H1 (cell line): ENCODE measurements around the gene CIAO3. TPM values are rescaled to one million over a fixed set of nuclear protein-coding genes. Genes with fewer than 3 reads are reported as not detected.

Experiments used
- CTCF ChIA-PET: fragments of 300-600 bp; sonication (Branson Sonifier 250); formaldehyde crosslinking; loops from one replicate; lab custom pipeline; 2021; ENCODE audit not compliant: partially characterized antibody; lab: Charles Lee
- POLR2A ChIA-PET: fragments of 300-600 bp; sonication (Branson Sonifier 250); formaldehyde crosslinking; loops from one replicate; lab custom pipeline; 2021; ENCODE audit warnings: inconsistent platforms; ENCODE audit not compliant: partially characterized antibody; lab: Charles Lee
- DNase-seq, 2 experiments: peaks; one replicate each; pipeline versions ENCODE4 v3.0.0 to v3.0.0-alpha.2; 2010 to 2022; ENCODE audit warnings: low spot score in 2 of 2, low read depth in 1 of 2, mixed read lengths in 1 of 2
- FAIRE-seq: peaks from 2 replicates; lab custom pipeline; 2011; peaks lifted over from hg19 to GRCh38; lab: Jason Lieb, UNC
- H2AFZ ChIP-seq: 2 replicates; pipeline ENCODE4 v1.8.1; 2012; ENCODE audit warnings: low read length, inconsistent platforms
- H2AK5ac ChIP-seq: 2 replicates; pipeline ENCODE4 v1.6.1; 2013; ENCODE audit warnings: low read depth, low read length
- H2BK120ac ChIP-seq: replicated peaks from 2 replicates; pipeline ENCODE3; 2013; ENCODE audit warnings: low read depth, low read length, inconsistent platforms
- H2BK12ac ChIP-seq: 2 replicates; pipeline ENCODE4 v1.6.1; 2013; ENCODE audit warnings: low read depth, low read length
- H2BK15ac ChIP-seq: 2 replicates; pipeline ENCODE4 v1.6.1; 2013; ENCODE audit warnings: low read length
- H2BK20ac ChIP-seq: 2 replicates; pipeline ENCODE4 v1.6.1; 2013; ENCODE audit warnings: low read length
- H2BK5ac ChIP-seq: 2 replicates; pipeline ENCODE4 v1.6.1; 2013; ENCODE audit warnings: low read depth, low read length
- H3K14ac ChIP-seq: 2 replicates; pipeline ENCODE4 v1.6.1; 2013; ENCODE audit warnings: inconsistent platforms; ENCODE audit not compliant: insufficient read length
- H3K18ac ChIP-seq: 2 replicates; pipeline ENCODE4 v1.6.1; 2013; ENCODE audit warnings: low read length; ENCODE audit errors: extremely low read depth
- H3K23ac ChIP-seq: 2 replicates; pipeline ENCODE4 v1.6.1; 2013; ENCODE audit warnings: inconsistent platforms; ENCODE audit not compliant: insufficient read length
- H3K23me2 ChIP-seq: 2 replicates; pipeline ENCODE4 v1.6.1; 2013; ENCODE audit warnings: low read depth, low read length
- H3K27ac ChIP-seq: 2 replicates; pipeline ENCODE4 v1.6.1; 2011; ENCODE audit warnings: low read depth, low read length, inconsistent platforms
- H3K27me3 ChIP-seq, 4 experiments: replicated peaks in 1 of 4; 1 replicate in 1 of 4; 2 replicates in 3 of 4; pipeline versions ENCODE4 v1.6.1 to v1.8.1; 2011 to 2013; ENCODE audit warnings: low read length in 3 of 4, mild to moderate bottlenecking in 3 of 4, inconsistent platforms in 2 of 4, mixed read lengths in 2 of 4, moderate library complexity in 1 of 4; ENCODE audit not compliant: control insufficient read depth in 3 of 4, insufficient read depth in 3 of 4; ENCODE audit errors: extremely low read depth in 1 of 4
- H3K36me3 ChIP-seq, 4 experiments: 2 replicates each; pipeline versions ENCODE4 v1.6.1 to v1.8.1; 2011 to 2013; ENCODE audit warnings: mild to moderate bottlenecking in 4 of 4, low read length in 3 of 4, moderate library complexity in 2 of 4, control low read depth in 1 of 4, inconsistent platforms in 1 of 4; ENCODE audit not compliant: insufficient read depth in 4 of 4, control insufficient read depth in 2 of 4
- H3K4ac ChIP-seq: replicated peaks from 2 replicates; pipeline ENCODE3; 2013; ENCODE audit warnings: low read length, low read depth, mixed read lengths, inconsistent platforms; ENCODE audit not compliant: insufficient read length
- H3K4me1 ChIP-seq, 4 experiments: replicated peaks in 1 of 4; 1 replicate in 1 of 4; 2 replicates in 3 of 4; pipeline versions ENCODE4 v1.6.1 to v1.8.1; 2011 to 2013; ENCODE audit warnings: low read length in 3 of 4, inconsistent platforms in 2 of 4, mixed read lengths in 1 of 4; ENCODE audit not compliant: insufficient read depth in 4 of 4, control insufficient read depth in 3 of 4
- H3K4me2 ChIP-seq, 2 experiments: 2 replicates each; pipeline versions ENCODE4 v1.6.1 to v1.8.1; 2011 to 2013; ENCODE audit warnings: low read depth in 2 of 2, low read length in 2 of 2, control low read depth in 1 of 2, inconsistent platforms in 1 of 2, mild to moderate bottlenecking in 1 of 2; ENCODE audit not compliant: insufficient read depth in 1 of 2
- H3K4me3 ChIP-seq, 4 experiments: fragments of 200-600, 300-600 bp in 1 of 4; sonication (generic), shearing (Covaris generic), sonication (Bioruptor Twin) in 1 of 4; 2 replicates each; pipeline versions ENCODE4 v1.5.1 to v1.8.1; 2011 to 2016; ENCODE audit warnings: low read length in 4 of 4, low read depth in 3 of 4, control low read depth in 2 of 4, inconsistent platforms in 2 of 4, mild to moderate bottlenecking in 2 of 4, mixed read lengths in 1 of 4, moderate library complexity in 1 of 4; ENCODE audit not compliant: insufficient read depth in 2 of 4; ENCODE audit errors: extremely low read depth in 1 of 4
- H3K56ac ChIP-seq: replicated peaks from 2 replicates; pipeline ENCODE3; 2013; ENCODE audit warnings: low read depth, mild to moderate bottlenecking, mixed read lengths, low read length, inconsistent platforms; ENCODE audit not compliant: insufficient read length
- H3K79me1 ChIP-seq: 2 replicates; pipeline ENCODE4 v1.6.1; 2013; ENCODE audit warnings: low read depth, low read length, control low read depth
- H3K79me2 ChIP-seq, 2 experiments: 2 replicates each; pipeline versions ENCODE4 v1.6.1 to v1.8.1; 2012 to 2013; ENCODE audit warnings: low read length in 2 of 2, mild to moderate bottlenecking in 2 of 2, inconsistent platforms in 1 of 2; ENCODE audit not compliant: insufficient read depth in 2 of 2, control insufficient read depth in 1 of 2
- H3K9ac ChIP-seq, 4 experiments: replicated peaks in 1 of 4; 1 replicate in 1 of 4; 2 replicates in 3 of 4; pipeline versions ENCODE4 v1.6.1 to v1.8.1; 2011 to 2013; ENCODE audit warnings: low read depth in 3 of 4, low read length in 3 of 4, control low read depth in 2 of 4, mild to moderate bottlenecking in 2 of 4, moderate library complexity in 2 of 4, inconsistent platforms in 1 of 4; ENCODE audit errors: extremely low read depth in 1 of 4
- H3K9me3 ChIP-seq, 2 experiments: 2 replicates each; pipeline versions ENCODE4 v1.6.1 to v1.8.1; 2012 to 2013; ENCODE audit warnings: mild to moderate bottlenecking in 2 of 2, moderate library complexity in 2 of 2, control low read depth in 1 of 2, inconsistent platforms in 1 of 2, low read depth in 1 of 2, low read length in 1 of 2, mixed read lengths in 1 of 2; ENCODE audit not compliant: insufficient read depth in 2 of 2
- H4K20me1 ChIP-seq, 2 experiments: replicated peaks in 1 of 2; 2 replicates each; pipeline versions ENCODE3 to v1.8.1; 2011 to 2013; ENCODE audit warnings: inconsistent platforms in 2 of 2, low read length in 2 of 2, mild to moderate bottlenecking in 1 of 2; ENCODE audit not compliant: insufficient read depth in 2 of 2, control insufficient read depth in 1 of 2
- H4K5ac ChIP-seq: 2 replicates; pipeline ENCODE4 v1.6.1; 2013; ENCODE audit warnings: low read length, low read depth, mixed read lengths, inconsistent platforms; ENCODE audit not compliant: insufficient read length
- H4K8ac ChIP-seq: 2 replicates; pipeline ENCODE4 v1.8.0; 2013; ENCODE audit warnings: mild to moderate bottlenecking, moderate library complexity, low read length, inconsistent platforms; ENCODE audit not compliant: insufficient read depth; ENCODE audit errors: extremely low read depth
- H4K91ac ChIP-seq: replicated peaks from 2 replicates; pipeline ENCODE3; 2013; ENCODE audit warnings: low read length, mixed read lengths, inconsistent platforms; ENCODE audit not compliant: insufficient read length
- CHD2 ChIP-seq: IDR thresholded peaks from 2 replicates; pipeline ENCODE4 v1.6.1; 2012; ENCODE audit warnings: low read length, improper control_type of control experiment
- EP300 ChIP-seq, 2 experiments: IDR thresholded peaks; 1 replicate in 1 of 2; 2 replicates in 1 of 2; pipeline ENCODE4 v1.6.1; 2011 to 2012; ENCODE audit warnings: low read depth in 2 of 2, low read length in 2 of 2, mild to moderate bottlenecking in 2 of 2, borderline replicate concordance in 1 of 2, inconsistent platforms in 1 of 2, moderate library complexity in 1 of 2
- GTF2F1 ChIP-seq: IDR thresholded peaks from 2 replicates; pipeline ENCODE4 v1.6.1; 2012; ENCODE audit warnings: low read depth, low read length, improper control_type of control experiment, borderline replicate concordance
- NRF1 ChIP-seq: IDR thresholded peaks from 2 replicates; pipeline ENCODE4 v1.6.1; 2011; ENCODE audit warnings: mild to moderate bottlenecking, low read depth, low read length, improper control_type of control experiment
- POLR2A ChIP-seq, 2 experiments: IDR thresholded peaks; 1 replicate in 1 of 2; 2 replicates in 1 of 2; pipeline ENCODE4 v1.6.1; 2011; ENCODE audit warnings: low read depth in 2 of 2, low read length in 2 of 2, mild to moderate bottlenecking in 2 of 2; ENCODE audit errors: control extremely low read depth in 1 of 2
- POU5F1 ChIP-seq: IDR thresholded peaks from 2 replicates; pipeline ENCODE4 v1.6.1; 2011; ENCODE audit warnings: low read depth, mild to moderate bottlenecking, low read length, moderate library complexity
- RFX5 ChIP-seq: IDR thresholded peaks from 2 replicates; pipeline ENCODE4 v1.6.1; 2011; ENCODE audit warnings: low read depth, low read length, improper control_type of control experiment, borderline replicate concordance
- RXRA ChIP-seq: IDR thresholded peaks from 2 replicates; pipeline ENCODE4 v1.6.1; 2011; ENCODE audit warnings: low read depth, mild to moderate bottlenecking, low read length, moderate library complexity; ENCODE audit not compliant: insufficient read depth
- SIX5 ChIP-seq: IDR thresholded peaks from 2 replicates; pipeline ENCODE4 v1.6.1; 2011; ENCODE audit warnings: mild to moderate bottlenecking, low read depth, low read length
- SP2 ChIP-seq: IDR thresholded peaks from 2 replicates; pipeline ENCODE4 v1.6.1; 2012; ENCODE audit warnings: mild to moderate bottlenecking, low read length, inconsistent platforms
- SP4 ChIP-seq: IDR thresholded peaks from 2 replicates; pipeline ENCODE4 v1.6.1; 2012; ENCODE audit warnings: low read length, inconsistent platforms
- SUZ12 ChIP-seq: fragments of 200-600 bp; sonication (generic); IDR thresholded peaks from 2 replicates; pipeline ENCODE4 v1.6.1; 2012; ENCODE audit warnings: mild to moderate bottlenecking, inconsistent platforms, low read length, moderate library complexity, mixed read lengths
- WGBS, 2 experiments: shearing (Covaris generic) in 1 of 2; methylation state at CpG; one replicate each; pipeline versions ENCODE4 v1.1.6 to v1.1.7; 2013 to 2015; ENCODE audit warnings: low lambda C conversion rate in 2 of 2, mixed read lengths in 2 of 2, inconsistent platforms in 1 of 2, low coverage in 1 of 2, missing lambda C conversion rate in 1 of 2; ENCODE audit not compliant: insufficient replicate concordance in 2 of 2, insufficient coverage in 1 of 2, insufficient read length in 1 of 2; ENCODE audit errors: extremely low coverage in 1 of 2, missing lambda C conversion rate in 1 of 2; 5-methylcytosine and 5-hydroxymethylcytosine counted together
- polyA plus RNA-seq, 7 experiments: library from polyadenylated mRNA; depleted of rRNA in 3 of 7; stranded (reverse) in 5 of 7; unstranded in 2 of 7; fragments of >200 nt in 5 of 7; fragments of 200-250 nt in 2 of 7; gene quantifications; 1 replicate in 5 of 7; 2 replicates in 1 of 7; 4 replicates in 1 of 7; pipeline versions ENCODE4 v1.2.1 to v1.2.3, GENCODE V29; 2011 to 2013; ENCODE audit warnings: missing spikeins in 2 of 7, mixed read lengths in 2 of 7
- total RNA-seq: library from RNA; stranded (reverse); fragmentation: NEBNext Ultra II Directional; extraction: Animal tissue kit (Norgen Biotek cat#: 25700); gene quantifications from 2 replicates; pipeline ENCODE4 v1.2.1, GENCODE V29; 2021
- TF ChIP-seq, protein P1 (sequence below): IDR thresholded peaks from 2 replicates; pipeline ENCODE4 v1.6.1; 2012; ENCODE audit warnings: inconsistent platforms

The CIAO3 gene
- total and polyA plus RNA-seq, 2 of the 8 experiments (the other 6 are each of a cell fraction or from before 2014, with no cell fraction given): 20.0 to 20.4 TPM

GRCh38 chr16:766008-766819 is 25.4 kb upstream of the CIAO3 start:
- Histone ChIP-seq H3K4me2 (no peak overlapping the region), H2AK5ac (no peak overlapping the region), H3K56ac (no peak overlapping the region), H3K27me3 (no peaks in the 10 kb centered on the region), H3K14ac (no peak overlapping the region), H3K9me3 (no peaks in the 10 kb centered on the region), H4K8ac (no peak overlapping the region), H3K36me3 (no peaks in the 10 kb centered on the region), H4K91ac (no peak overlapping the region), H3K18ac (no peak overlapping the region), H3K4me3 (no peak overlapping the region), H2BK120ac (no peak overlapping the region), H3K9ac (no peak overlapping the region), H3K79me1 (no peaks in the 10 kb centered on the region), H3K79me2 (no peaks in the 10 kb centered on the region), H3K4ac (no peak overlapping the region), H2BK12ac (0 out of 2 replicates have a peak overlapping the region, but pooled peaks have one; percentile 7), H3K27ac (no peak overlapping the region), H4K5ac (no peak overlapping the region), H2BK5ac (no peak overlapping the region), H2BK15ac (0 out of 2 replicates have a peak overlapping the region, but pooled peaks have one; percentile 1), H2AFZ (no peak overlapping the region), H4K20me1 (no peaks in the 10 kb centered on the region), H3K4me1 (peaks cover 0 to 9% (median 6%) of the 10 kb centered on the region in 4 experiments; a peak in 5 of 7 replicates), H2BK20ac (no peak overlapping the region), H3K23me2 (no peaks in the 10 kb centered on the region; the same call in 1 of the 2 replicates), H3K23ac (no peak overlapping the region)
- FAIRE-seq (no peak), DNase-seq (no peak)
- 88% methylated on average over 24 of the region's 29 CpGs; no CpG with 5 or more reads in 1 of the 2 experiments for WGBS, 2 experiments
- CTCF ChIA-PET: interaction anchor here (0.9 to 1.7 kb wide), 6 partner anchors 18 to 50 kb away, joined by 3 to 7 read pairs (median 3); partner anchors contain the start of genes CHTF18 and RPUSD1
- POLR2A ChIA-PET: interaction anchor here (1.1 to 1.8 kb wide), 3 partner anchors 34 to 50 kb away, joined by 3 read pairs; no protein-coding TSS in a partner anchor
- TF ChIP-seq SP2: no peak
- TF ChIP-seq EP300 (IDR thresholded peaks at IDR 0.05; ENCODE audit: borderline replicate concordance in 1 of 2, low read depth in 2 of 2, low read length in 2 of 2): no peak
- TF ChIP-seq POU5F1: no peak
- TF ChIP-seq, protein P1, sequence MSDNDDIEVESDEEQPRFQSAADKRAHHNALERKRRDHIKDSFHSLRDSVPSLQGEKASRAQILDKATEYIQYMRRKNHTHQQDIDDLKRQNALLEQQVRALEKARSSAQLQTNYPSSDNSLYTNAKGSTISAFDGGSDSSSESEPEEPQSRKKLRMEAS: no peak
- TF ChIP-seq SUZ12: no peak
- TF ChIP-seq NRF1: no peak
- no peak for TF ChIP-seq SP4
- TF ChIP-seq POLR2A (IDR thresholded peaks at IDR 0.05; ENCODE audit: control extremely low read depth in 1 of 2, low read depth in 2 of 2, low read length in 2 of 2): no peak
- TF ChIP-seq RFX5: no peak
- TF ChIP-seq CHD2: no peak
- no peak for TF ChIP-seq RXRA
- no peak for TF ChIP-seq GTF2F1
- TF ChIP-seq SIX5: no peak
